Measurements from ENCODE around the gene WDSUB1. TPM values are rescaled to one million over a fixed set of nuclear protein-coding genes. Genes with fewer than 3 reads are reported as not detected.

Gene WDSUB1
- total RNA-seq: 18.5 TPM

GRCh38 chr2:159285929-159286708 is at the start of gene WDSUB1:
Gene WDSUB1 (minus strand): TSS chr2:159286703. CDS start chr2:159283069, 3,634 bp downstream.

Small RNA genes within 50 kb of the gene (small RNA-seq; reads per million reads assigned to genes)
- not detected for gene MIR6888
